Stimulated activated memory B cell treated with anti-CD40 and anti-IgM and Interleukin-4, amounts not matched to agents 10 μg/mL and 1 μg/mL and 100 μg/mL, for 72 hours (primary cell): ENCODE data around the gene MAST4.

ENCODE experiments used
- ATAC-seq: fragments of 150-1000 bp; cut with Tn5 transposase; 2 replicates; pipeline ENCODE4 v1.10.0; 2021
- H3K27ac Mint-ChIP-seq: one replicate; pipeline ENCODE4 v1.8.0; 2022; ENCODE audit warnings: mild to moderate bottlenecking, mixed read lengths
- H3K27me3 Mint-ChIP-seq: one replicate; pipeline ENCODE4 v1.8.0; 2022; ENCODE audit warnings: mixed read lengths
- H3K36me3 Mint-ChIP-seq: one replicate; pipeline ENCODE4 v1.8.0; 2022; ENCODE audit warnings: mixed read lengths
- H3K4me1 Mint-ChIP-seq: one replicate; pipeline ENCODE4 v1.8.0; 2022; ENCODE audit warnings: mixed read lengths
- H3K4me3 Mint-ChIP-seq: one replicate; pipeline ENCODE4 v1.8.0; 2022; ENCODE audit warnings: mild to moderate bottlenecking, moderate library complexity, mixed read lengths
- H3K9me3 Mint-ChIP-seq: one replicate; pipeline ENCODE4 v1.8.0; 2022; ENCODE audit warnings: mixed read lengths

Gene MAST4

DNA sequence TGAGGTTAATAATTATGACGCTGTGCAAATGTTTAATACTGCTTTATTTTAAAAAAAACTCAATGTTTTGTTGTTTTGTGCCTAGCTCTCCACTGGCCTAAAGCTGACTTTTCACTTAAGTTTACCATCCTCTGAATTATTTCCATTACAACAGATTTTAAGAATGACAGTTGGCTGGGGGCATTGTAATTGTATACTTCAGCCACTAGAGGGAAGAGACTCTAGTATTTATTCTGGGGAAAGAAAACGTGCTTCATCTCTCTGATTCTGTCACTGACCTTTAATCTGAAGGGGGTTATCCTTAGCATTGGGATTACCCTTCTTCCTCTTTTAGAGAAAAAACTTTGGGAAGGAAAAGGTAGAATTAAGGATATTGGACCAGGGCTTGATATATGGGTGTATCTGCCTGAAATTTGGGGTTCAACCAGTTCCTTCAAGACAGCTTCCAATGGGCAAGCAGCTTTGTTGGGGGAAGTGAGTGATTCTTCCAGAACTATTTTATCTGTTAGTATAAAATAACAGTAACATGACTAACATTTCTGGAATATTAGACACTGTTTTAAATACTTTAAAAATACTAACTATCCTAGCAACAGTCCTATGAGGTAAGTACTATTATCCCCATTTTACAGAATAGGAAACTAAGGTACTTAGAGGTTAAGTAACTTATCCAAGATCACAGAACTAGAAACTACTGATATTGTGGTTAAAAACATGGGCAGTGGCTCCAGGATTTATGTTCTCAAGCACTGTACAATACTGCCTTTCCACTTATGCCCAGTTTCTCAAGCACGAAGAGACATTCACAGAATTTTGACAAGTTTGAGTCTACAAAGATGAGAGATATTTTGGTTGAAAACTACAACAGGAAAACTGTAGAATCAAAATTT, 392.0 kb downstream of the MAST4 start:
- Mint-ChIP-seq H3K27ac (no peak overlapping the region), H3K27me3 (no peaks in the 10 kb centered on the region)

DNA sequence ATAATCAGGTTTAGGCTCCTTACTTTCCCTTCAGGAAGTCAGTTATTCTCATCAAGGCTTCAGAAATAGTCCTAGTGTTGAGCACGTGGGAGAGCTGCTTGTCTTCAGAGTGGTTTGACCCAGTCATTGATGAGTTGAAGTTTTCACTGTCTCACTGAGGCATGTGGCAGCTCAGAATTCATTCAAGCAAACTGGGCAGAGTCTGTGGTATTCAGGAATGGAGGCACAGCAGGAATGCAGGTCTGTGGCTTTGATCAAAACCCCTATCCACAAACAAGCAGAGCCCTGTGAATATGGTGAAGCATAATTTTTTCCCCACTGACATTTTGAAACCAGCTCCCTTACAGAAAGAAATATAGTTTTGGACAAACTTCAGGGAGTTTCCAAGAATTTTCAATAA, 393.1 kb downstream of the MAST4 start:
- H3K27me3 Mint-ChIP-seq: no peaks in the 10 kb centered on the region
- no peaks in the 10 kb centered on the region for H3K36me3 Mint-ChIP-seq
- ATAC-seq: no peak
- H3K4me1 Mint-ChIP-seq: peaks cover 4% of the 10 kb centered on the region
- no peaks in the 10 kb centered on the region for H3K9me3 Mint-ChIP-seq
- no peak overlapping the region for H3K4me3 Mint-ChIP-seq
- H3K27ac Mint-ChIP-seq: no peak overlapping the region

More for the DNA sequence above, 392.0 kb downstream of the MAST4 start:
- no peak overlapping the region for H3K4me3 Mint-ChIP-seq
- H3K9me3 Mint-ChIP-seq: no peaks in the 10 kb centered on the region
- no peaks in the 10 kb centered on the region for H3K36me3 Mint-ChIP-seq
- H3K4me1 Mint-ChIP-seq: peaks cover 4% of the 10 kb centered on the region
- ATAC-seq: no peak

DNA sequence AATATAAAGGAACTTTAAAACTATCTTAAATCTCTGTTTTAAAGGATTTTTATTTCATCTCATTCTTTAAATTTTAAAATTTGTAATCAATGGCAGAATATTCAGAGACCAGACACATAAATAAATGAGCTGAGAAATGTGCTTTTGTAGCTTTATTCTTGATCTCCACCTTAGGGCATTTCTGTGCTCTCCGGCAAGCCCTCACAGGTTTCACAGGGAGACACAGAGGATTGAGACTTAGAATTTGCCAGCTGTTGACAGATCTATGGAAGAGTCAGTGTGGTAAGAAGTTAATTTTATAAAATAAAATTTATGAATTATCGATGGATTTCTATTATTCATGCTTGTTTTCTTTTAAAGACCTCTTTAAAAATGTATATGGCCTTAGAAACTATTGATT, 393.6 kb downstream of the MAST4 start:
- no peak for ATAC-seq
- no peak overlapping the region for H3K4me3 Mint-ChIP-seq
- H3K27me3 Mint-ChIP-seq: no peaks in the 10 kb centered on the region
- no peak overlapping the region for H3K27ac Mint-ChIP-seq
- H3K36me3 Mint-ChIP-seq: no peaks in the 10 kb centered on the region
- H3K4me1 Mint-ChIP-seq: peaks cover 4% of the 10 kb centered on the region
- no peaks in the 10 kb centered on the region for H3K9me3 Mint-ChIP-seq

DNA sequence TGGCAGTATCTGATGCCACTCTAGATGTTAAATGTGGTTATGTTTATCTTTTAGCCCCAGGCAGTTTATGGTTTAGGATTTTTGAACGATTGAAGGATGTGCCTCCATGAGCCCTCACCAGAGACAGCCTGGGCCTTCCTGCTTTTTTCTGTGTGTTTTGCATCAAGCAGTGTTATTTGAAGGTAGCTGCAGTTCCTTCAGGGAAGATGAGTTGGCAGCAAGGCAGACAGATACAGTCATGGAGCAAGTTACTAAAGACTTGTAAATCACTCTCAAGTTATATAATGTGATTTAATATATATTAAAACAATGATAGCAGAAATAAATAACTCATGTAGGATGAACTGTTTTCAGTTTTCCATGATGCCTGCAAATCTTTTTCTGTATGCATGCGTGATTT, 395.6 kb downstream of the MAST4 start:
- Mint-ChIP-seq H3K4me1 (no peaks in the 10 kb centered on the region), H3K4me3 (no peak overlapping the region), H3K36me3 (no peaks in the 10 kb centered on the region), H3K27me3 (no peaks in the 10 kb centered on the region), H3K9me3 (no peaks in the 10 kb centered on the region), H3K27ac (no peak overlapping the region)
- no peak for ATAC-seq

DNA sequence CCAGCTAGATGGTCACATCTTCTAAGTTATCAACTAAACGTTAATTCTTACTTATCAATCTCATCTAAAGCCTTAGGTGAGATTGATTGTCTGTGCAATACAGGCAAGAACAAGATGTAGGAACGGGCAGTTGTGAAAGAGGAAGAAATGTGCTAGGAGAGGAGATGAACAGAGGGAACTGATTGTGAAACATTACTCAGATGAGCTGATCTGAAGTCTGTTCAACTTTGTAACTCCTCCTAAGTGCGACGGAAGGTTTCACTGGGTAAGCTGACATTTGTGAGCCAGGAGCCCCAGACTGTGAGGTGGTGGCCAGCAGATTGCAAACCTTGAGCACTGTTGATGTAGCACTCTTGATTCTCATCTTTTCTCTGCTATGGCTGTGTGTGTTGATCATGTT, 396.4 kb downstream of the MAST4 start:
- Mint-ChIP-seq H3K9me3 (no peaks in the 10 kb centered on the region), H3K4me3 (no peak overlapping the region), H3K27ac (no peak overlapping the region), H3K4me1 (no peaks in the 10 kb centered on the region), H3K27me3 (no peaks in the 10 kb centered on the region), H3K36me3 (no peaks in the 10 kb centered on the region)
- peak; percentile 69 for ATAC-seq

DNA sequence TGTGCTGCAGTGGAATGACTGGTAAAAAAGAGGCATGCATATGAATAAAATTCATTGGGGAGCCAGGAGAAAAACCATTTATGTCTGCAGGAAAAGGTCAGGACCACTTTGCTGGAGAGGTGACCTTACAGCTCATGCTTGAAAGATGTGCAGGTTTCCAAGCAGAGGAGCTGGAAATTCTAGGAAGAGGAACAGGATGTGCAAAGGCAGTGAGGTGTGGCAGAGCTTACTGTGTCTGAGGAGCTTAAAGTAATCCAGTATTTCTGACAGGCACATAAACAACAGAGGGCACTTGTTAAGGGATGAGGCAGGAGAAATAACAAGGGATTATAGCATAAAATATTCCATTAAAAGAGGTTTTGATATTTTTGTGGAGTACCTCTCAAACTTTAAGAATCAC, 397.3 kb downstream of the MAST4 start:
- no peaks in the 10 kb centered on the region for H3K27me3 Mint-ChIP-seq
- no peak overlapping the region for H3K27ac Mint-ChIP-seq

DNA sequence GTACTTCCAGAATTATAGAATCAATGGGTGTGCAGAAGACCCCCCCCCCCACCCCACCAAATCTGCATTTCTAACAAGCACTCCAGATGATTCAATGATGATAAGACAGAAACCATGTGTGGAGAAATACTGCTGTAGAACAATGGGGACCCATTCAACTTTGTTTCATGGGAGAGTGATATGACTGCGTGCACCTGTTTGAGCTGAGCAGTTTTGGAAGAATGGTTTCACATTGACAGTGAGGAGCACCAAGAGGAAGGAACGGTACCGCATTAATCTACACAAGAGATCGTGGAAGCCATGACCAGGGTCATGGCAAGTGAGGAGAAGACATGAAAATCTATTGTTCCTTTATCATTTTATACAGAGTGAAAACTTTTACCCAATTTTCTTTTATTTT, 397.7 kb downstream of the MAST4 start:
- ATAC-seq: no peak
- H3K36me3 Mint-ChIP-seq: no peaks in the 10 kb centered on the region
- H3K27me3 Mint-ChIP-seq: no peaks in the 10 kb centered on the region
- H3K9me3 Mint-ChIP-seq: no peaks in the 10 kb centered on the region
- no peak overlapping the region for H3K27ac Mint-ChIP-seq
- no peak overlapping the region for H3K4me3 Mint-ChIP-seq
- H3K4me1 Mint-ChIP-seq: no peaks in the 10 kb centered on the region

More for the DNA sequence above, 397.3 kb downstream of the MAST4 start:
- Mint-ChIP-seq H3K4me3 (no peak overlapping the region), H3K36me3 (no peaks in the 10 kb centered on the region), H3K9me3 (no peaks in the 10 kb centered on the region), H3K4me1 (no peaks in the 10 kb centered on the region)
- ATAC-seq: no peak

DNA sequence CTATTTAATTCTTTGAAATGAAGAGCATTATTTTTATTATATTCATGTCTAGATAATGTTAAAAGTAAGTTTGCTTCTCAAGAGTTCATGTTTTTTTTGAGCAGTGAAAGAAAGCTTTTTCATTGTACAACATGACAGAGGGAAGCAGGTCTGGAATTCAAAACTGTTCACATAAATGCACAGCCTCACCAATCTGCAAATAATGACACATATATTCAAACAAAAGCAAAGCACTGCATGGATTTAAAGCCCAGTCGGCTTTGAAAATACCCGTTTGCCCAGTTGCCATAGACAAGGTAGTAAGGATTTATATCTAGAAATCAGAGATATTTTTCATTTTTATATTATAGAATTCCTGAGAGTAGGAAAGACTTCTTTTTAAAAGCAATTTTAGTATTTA, 398.6 kb downstream of the MAST4 start:
- H3K9me3 Mint-ChIP-seq: no peaks in the 10 kb centered on the region
- no peak overlapping the region for H3K4me3 Mint-ChIP-seq
- no peak for ATAC-seq
- H3K27ac Mint-ChIP-seq: no peak overlapping the region
- no peaks in the 10 kb centered on the region for H3K36me3 Mint-ChIP-seq
- no peaks in the 10 kb centered on the region for H3K4me1 Mint-ChIP-seq
- no peaks in the 10 kb centered on the region for H3K27me3 Mint-ChIP-seq

DNA sequence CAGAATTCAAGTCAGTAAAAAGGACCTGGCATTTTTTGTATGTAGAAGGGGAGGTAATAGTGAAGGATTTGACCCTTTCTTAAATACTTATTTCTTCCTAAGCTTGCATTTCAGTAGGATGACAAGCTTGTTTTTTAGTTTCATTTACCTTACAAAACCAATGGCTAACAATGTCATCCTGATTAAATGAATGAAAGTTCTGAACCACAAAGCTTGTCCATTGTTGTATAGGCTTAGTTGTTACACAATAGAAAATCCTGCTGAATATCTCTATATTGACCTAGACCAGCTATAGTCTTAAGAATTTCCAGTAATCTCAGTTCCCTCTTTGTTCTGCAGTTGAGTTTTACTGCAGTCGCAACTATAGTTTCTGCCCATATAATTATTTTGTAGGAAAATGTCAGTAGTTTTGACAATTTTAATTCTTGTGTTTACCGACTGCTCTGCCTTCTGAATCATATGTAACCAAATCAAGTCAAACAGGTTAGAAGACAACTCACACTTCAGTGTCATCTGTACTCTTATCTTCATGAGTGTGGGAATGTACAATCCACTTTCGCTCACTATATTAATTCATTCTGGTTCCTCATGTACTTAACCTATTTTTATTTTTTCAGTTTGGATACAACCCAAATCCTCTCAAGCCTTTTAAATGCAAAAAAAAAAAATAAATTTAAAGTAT, 404.7 kb downstream of the MAST4 start:
- no peak overlapping the region for H3K4me3 Mint-ChIP-seq
- H3K36me3 Mint-ChIP-seq: no peaks in the 10 kb centered on the region
- no peaks in the 10 kb centered on the region for H3K27me3 Mint-ChIP-seq
- no peaks in the 10 kb centered on the region for H3K9me3 Mint-ChIP-seq
- H3K4me1 Mint-ChIP-seq: peaks cover 14% of the 10 kb centered on the region
- ATAC-seq: no peak
- H3K27ac Mint-ChIP-seq: no peak overlapping the region

DNA sequence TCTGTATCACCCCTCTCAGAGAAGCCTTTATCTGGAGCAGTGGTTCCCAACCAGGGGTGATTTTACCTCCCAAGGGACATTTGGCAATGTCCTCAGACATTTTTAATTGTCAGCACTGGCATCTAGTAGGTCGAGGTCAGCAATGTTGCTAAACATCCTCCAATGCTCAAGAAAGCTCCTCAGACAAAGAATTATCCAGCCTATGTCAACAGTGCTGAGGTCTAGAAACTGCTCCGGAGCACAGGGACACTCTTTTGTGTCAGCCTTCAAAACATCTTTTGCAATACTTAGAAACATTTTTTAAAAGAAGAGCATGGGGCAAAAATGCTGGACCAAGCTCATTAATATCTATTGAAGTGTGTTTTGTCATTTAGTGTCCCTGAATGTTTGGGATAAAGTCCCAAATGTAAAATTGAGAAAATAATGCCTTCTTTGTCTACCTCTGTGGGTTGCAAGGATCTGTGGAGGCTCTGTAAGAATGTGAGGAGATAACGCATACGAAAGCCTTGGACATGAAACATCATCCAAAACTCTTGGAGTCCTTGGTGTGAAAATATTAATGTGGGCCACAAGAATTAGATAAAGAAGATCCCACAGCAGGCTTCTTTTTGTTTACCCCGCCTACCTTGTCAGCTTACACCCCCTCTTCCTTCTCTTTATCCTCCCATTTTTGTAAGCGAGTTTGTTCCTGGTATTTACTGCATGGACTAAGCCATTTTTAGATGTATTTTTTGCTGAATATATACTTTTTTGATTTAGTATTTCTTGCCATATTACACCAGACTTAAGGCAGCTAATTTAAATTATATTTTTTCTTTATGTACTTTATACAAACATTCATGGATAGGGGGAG, 406.9 kb downstream of the MAST4 start:
- Mint-ChIP-seq H3K4me3 (no peak overlapping the region), H3K4me1 (peaks cover 14% of the 10 kb centered on the region), H3K36me3 (no peaks in the 10 kb centered on the region), H3K27me3 (no peaks in the 10 kb centered on the region), H3K27ac (peak overlapping the region; percentile 95), H3K9me3 (no peaks in the 10 kb centered on the region)
- no peak for ATAC-seq

DNA sequence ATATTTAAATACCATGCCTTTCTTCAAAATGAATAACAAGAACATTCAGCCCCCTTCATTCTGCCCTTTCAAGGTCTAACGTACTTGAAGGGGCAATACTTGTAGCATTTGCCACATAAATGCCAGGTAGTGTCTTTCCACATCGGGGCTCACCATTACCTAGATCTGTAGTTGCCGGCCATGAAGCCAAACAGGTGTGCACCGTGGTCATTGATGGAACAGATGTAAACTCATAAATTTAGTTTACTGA, 407.4 kb downstream of the MAST4 start:
- H3K4me3 Mint-ChIP-seq: peak overlapping the region; percentile 90
- no peak for ATAC-seq
- H3K36me3 Mint-ChIP-seq: no peaks in the 10 kb centered on the region
- H3K9me3 Mint-ChIP-seq: no peaks in the 10 kb centered on the region
- peaks cover 14% of the 10 kb centered on the region for H3K4me1 Mint-ChIP-seq
- no peaks in the 10 kb centered on the region for H3K27me3 Mint-ChIP-seq
- H3K27ac Mint-ChIP-seq: peak overlapping the region; percentile 95

DNA sequence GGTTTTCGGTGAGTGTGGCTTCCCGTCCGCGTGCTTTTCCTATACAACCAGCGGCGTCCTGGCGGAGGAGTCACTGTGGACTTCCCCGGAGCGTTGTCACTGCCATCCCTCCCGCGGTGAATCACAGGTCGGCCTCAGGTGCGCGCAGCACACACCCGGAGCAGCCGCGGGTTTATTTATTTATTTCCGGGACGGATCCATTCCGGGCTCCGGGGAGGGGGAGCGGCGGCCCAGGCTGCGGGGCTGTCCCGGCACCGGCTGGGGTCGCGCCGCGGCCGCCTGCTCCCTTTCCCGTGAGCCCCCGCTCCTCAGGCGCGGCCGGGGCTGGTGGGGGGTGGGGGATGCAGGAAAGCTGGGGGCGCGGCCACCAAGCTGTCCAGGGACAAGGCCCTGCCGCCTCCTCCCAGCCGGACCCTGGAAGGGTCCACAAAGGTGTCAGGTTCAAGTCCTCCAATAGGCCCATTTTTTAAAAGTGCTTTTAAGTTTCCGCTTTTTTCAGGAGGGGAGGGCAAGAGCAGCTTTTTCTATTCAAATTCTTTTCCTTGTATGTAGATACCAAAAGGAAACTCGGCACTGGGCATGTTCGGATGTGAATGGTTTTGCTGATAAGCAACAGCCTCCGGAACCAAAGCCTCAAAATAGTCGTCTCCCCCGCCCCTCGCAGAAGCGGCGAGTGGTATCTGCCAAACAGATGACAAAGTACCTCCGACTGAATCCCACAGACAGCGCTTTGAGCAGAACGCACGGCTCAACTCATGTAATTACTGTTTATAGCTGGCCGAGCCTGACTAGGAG, 407.9 kb downstream of the MAST4 start:
- Mint-ChIP-seq H3K27me3 (no peaks in the 10 kb centered on the region), H3K27ac (peak overlapping the region; percentile 95), H3K4me1 (peaks cover 14% of the 10 kb centered on the region), H3K36me3 (peaks cover 4% of the 10 kb centered on the region), H3K4me3 (peak overlapping the region; percentile 90), H3K9me3 (no peaks in the 10 kb centered on the region)
- ATAC-seq: peak; percentile 93

DNA sequence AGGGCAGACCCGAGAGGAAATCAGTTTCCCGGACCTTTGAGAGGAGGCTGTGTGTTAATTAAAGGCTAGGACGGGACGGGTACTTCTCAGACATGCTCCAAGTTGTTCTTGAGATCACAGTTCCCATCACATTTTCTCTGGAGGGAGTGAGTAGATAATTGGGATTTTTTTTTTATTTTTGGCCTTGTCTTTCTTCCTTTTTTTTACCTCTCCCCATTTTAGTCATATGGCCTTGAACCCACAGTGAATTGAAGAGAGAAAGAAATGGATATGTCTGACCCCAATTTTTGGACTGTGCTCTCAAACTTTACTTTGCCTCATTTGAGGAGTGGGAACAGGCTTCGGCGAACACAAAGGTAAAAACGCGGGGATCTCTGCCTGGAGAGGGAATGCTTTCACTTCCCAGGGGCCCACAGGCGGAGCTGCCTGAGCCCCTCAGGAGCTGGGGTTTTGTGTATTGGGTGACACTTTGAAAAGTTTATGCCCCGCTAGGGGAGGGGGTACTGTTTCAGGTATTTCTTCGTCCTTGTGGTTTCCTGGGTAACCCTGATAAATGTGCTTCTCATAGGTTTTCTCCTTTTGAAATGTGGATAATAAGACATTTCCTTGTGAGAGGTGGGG, 408.6 kb downstream of the MAST4 start:
- Mint-ChIP-seq H3K4me3 (peak overlapping the region; percentile 90), H3K4me1 (peaks cover 14% of the 10 kb centered on the region)

DNA sequence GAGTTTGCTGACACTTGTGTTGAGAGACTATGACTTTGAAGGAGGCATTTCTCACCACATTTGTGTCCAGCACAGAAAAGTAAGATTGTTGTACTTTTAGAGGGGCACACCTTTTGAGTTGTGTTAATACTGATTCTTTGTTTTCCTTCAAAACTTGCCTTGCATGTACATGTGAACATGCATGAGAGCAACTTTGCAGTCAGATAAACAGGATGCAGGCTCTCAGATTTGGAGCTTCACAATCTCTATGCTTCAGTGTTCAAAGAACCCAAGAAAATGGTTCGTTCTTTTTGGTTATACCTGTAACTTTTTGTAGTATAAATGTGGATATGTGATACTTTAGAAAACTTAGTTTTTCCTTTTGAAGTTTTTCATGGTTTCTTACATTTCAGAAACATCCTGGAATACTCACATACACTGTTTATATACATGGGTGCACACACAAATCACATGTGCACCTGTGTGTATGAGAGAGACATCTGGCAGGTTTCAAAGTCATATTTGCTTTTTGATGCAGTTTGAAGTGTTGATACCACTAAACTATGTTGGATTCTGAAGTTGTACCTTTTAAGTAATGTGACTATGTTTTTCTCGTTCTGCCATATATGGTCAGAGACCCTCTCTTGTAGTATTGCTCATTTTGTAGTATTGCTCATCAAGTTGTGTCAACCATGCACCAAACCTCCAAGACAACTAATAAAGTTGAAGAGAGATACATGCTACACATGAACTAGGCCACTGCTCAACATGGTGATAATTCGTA, 409.7 kb downstream of the MAST4 start:
- peaks cover 5% of the 10 kb centered on the region for H3K36me3 Mint-ChIP-seq
- H3K27me3 Mint-ChIP-seq: no peaks in the 10 kb centered on the region
- H3K9me3 Mint-ChIP-seq: no peaks in the 10 kb centered on the region
- ATAC-seq: no peak
- H3K27ac Mint-ChIP-seq: peak overlapping the region; percentile 95
- H3K4me1 Mint-ChIP-seq: peaks cover 14% of the 10 kb centered on the region
- peak overlapping the region; percentile 90 for H3K4me3 Mint-ChIP-seq

More for the DNA sequence above, 408.6 kb downstream of the MAST4 start:
- Mint-ChIP-seq H3K27ac (peak overlapping the region; percentile 95), H3K27me3 (no peaks in the 10 kb centered on the region), H3K9me3 (no peaks in the 10 kb centered on the region), H3K36me3 (peaks cover 5% of the 10 kb centered on the region)
- no peak for ATAC-seq
